WTC11 (cell line): ENCODE data around the gene CEP85. TPM values are rescaled to one million over a fixed set of nuclear protein-coding genes. Genes with fewer than 3 reads are reported as not detected.

Experiments
- ATAC-seq: fragments of 200-7000 bp; cut with Tn5 transposase; 2 replicates; pipeline ENCODE4 v1.10.0; 2021; ENCODE audit warnings: mild to moderate bottlenecking, moderate library complexity
- CTCF ChIA-PET: fragments of 300-600 bp; sonication (Branson Sonifier 250); formaldehyde crosslinking; loops from one replicate; lab custom pipeline; 2021; ENCODE audit warnings: antibody characterized with exemption; lab: Charles Lee
- POLR2A ChIA-PET: fragments of 350-600 bp; sonication (Branson Sonifier 250); formaldehyde crosslinking; loops from one replicate; lab custom pipeline; 2021; ENCODE audit warnings: antibody characterized with exemption; lab: Charles Lee
- DNase-seq: peaks from one replicate; pipeline ENCODE4 v3.0.0; 2021; ENCODE audit warnings: low spot score
- H3K27ac Mint-ChIP-seq: 2 replicates; pipeline ENCODE4 v1.8.0; 2021; ENCODE audit warnings: mixed read lengths
- H3K27me3 Mint-ChIP-seq: 2 replicates; pipeline ENCODE4 v1.8.0; 2021; ENCODE audit warnings: low read depth, mild to moderate bottlenecking, moderate library complexity, mixed read lengths
- H3K36me3 Mint-ChIP-seq: 2 replicates; pipeline ENCODE4 v1.8.0; 2021; ENCODE audit warnings: mixed read lengths
- H3K4me1 Mint-ChIP-seq: 2 replicates; pipeline ENCODE4 v1.8.0; 2022; ENCODE audit warnings: mixed read lengths
- H3K4me3 Mint-ChIP-seq: 2 replicates; pipeline ENCODE4 v1.8.0; 2021; ENCODE audit warnings: mild to moderate bottlenecking, moderate library complexity, mixed read lengths
- H3K9me3 Mint-ChIP-seq: 2 replicates; pipeline ENCODE4 v1.8.0; 2021; ENCODE audit warnings: mixed read lengths
- CBFB ChIP-seq: sonication (generic); formaldehyde crosslinking; IDR thresholded peaks from 2 replicates; pipeline ENCODE4 v1.8.1; 2022; ENCODE audit warnings: mild to moderate bottlenecking, low read depth, missing genetic modification reagents
- CREB1 ChIP-seq: sonication (generic); formaldehyde crosslinking; IDR thresholded peaks from 2 replicates; pipeline ENCODE4 v1.8.0; 2023; ENCODE audit warnings: mild to moderate bottlenecking, missing genetic modification reagents
- E2F5 ChIP-seq: sonication (generic); formaldehyde crosslinking; IDR thresholded peaks from 2 replicates; pipeline ENCODE4 v1.8.1; 2022; ENCODE audit warnings: mild to moderate bottlenecking, moderate library complexity, missing genetic modification reagents
- ELF4 ChIP-seq: sonication (generic); formaldehyde crosslinking; IDR thresholded peaks from 2 replicates; pipeline ENCODE4 v1.8.1; 2022; ENCODE audit warnings: low read depth, mild to moderate bottlenecking, moderate library complexity, missing genetic modification reagents
- ESRRA ChIP-seq: sonication (generic); formaldehyde crosslinking; IDR thresholded peaks from 2 replicates; pipeline ENCODE4 v1.8.1; 2022; ENCODE audit warnings: mild to moderate bottlenecking, missing genetic modification reagents, borderline replicate concordance
- FOXJ3 ChIP-seq: sonication (generic); formaldehyde crosslinking; IDR thresholded peaks from 2 replicates; pipeline ENCODE4 v1.9.0; 2021; ENCODE audit warnings: missing genetic modification reagents, mild to moderate bottlenecking, borderline replicate concordance
- HMGXB4 ChIP-seq: sonication (generic); formaldehyde crosslinking; IDR thresholded peaks from 2 replicates; pipeline ENCODE4 v1.8.1; 2023; ENCODE audit warnings: mild to moderate bottlenecking, moderate library complexity, missing genetic modification reagents
- KAT7 ChIP-seq: sonication (generic); formaldehyde crosslinking; IDR thresholded peaks from 2 replicates; pipeline ENCODE4 v1.8.1; 2023; ENCODE audit warnings: missing genetic modification reagents, mild to moderate bottlenecking, borderline replicate concordance
- NR1H2 ChIP-seq: sonication (generic); formaldehyde crosslinking; IDR thresholded peaks from 2 replicates; pipeline ENCODE4 v1.9.0; 2021; ENCODE audit warnings: mild to moderate bottlenecking, moderate library complexity, missing genetic modification reagents
- PRDM15 ChIP-seq: sonication (generic); formaldehyde crosslinking; IDR thresholded peaks from 2 replicates; pipeline ENCODE4 v1.8.0; 2022; ENCODE audit warnings: missing genetic modification reagents
- PRRX2 ChIP-seq: fragments of 250-450 bp; sonication (Bioruptor Pico); IDR thresholded peaks from 2 replicates; pipeline ENCODE4 v1.8.0; 2021; ENCODE audit warnings: mild to moderate bottlenecking
- RELA ChIP-seq: sonication (generic); formaldehyde crosslinking; IDR thresholded peaks from 2 replicates; pipeline ENCODE4 v1.8.1; 2022; ENCODE audit warnings: missing genetic modification reagents, mild to moderate bottlenecking, borderline replicate concordance
- SMAD3 ChIP-seq: sonication (generic); formaldehyde crosslinking; IDR thresholded peaks from 2 replicates; pipeline ENCODE4 v1.8.0; 2022; ENCODE audit warnings: missing genetic modification reagents, mild to moderate bottlenecking, borderline replicate concordance
- ZNF396 ChIP-seq: fragments of 250-450 bp; sonication (Bioruptor Pico); IDR thresholded peaks from 2 replicates; pipeline ENCODE4 v1.8.0; 2021; ENCODE audit warnings: mild to moderate bottlenecking, moderate library complexity, borderline replicate concordance
- ZNF532 ChIP-seq: fragments of 250-450 bp; sonication (Bioruptor Pico); IDR thresholded peaks from 2 replicates; pipeline ENCODE4 v1.9.0; 2021; ENCODE audit warnings: mild to moderate bottlenecking, borderline replicate concordance
- total RNA-seq: library from RNA; stranded (reverse); gene quantifications from 3 replicates; pipeline ENCODE4 v1.2.3, GENCODE V29; 2021
- TF ChIP-seq, protein P1 (sequence below): fragments of 250-450 bp; sonication (Bioruptor Pico); IDR thresholded peaks from 2 replicates; pipeline ENCODE4 v1.9.0; 2021; ENCODE audit warnings: mild to moderate bottlenecking
- TF ChIP-seq, protein P2 (sequence below): sonication (generic); formaldehyde crosslinking; IDR thresholded peaks from 2 replicates; pipeline ENCODE4 v1.8.0; 2022; ENCODE audit warnings: mild to moderate bottlenecking, missing genetic modification reagents
- TF ChIP-seq, protein P3 (sequence below): fragments of 200-600 bp; IDR thresholded peaks from 2 replicates; pipeline ENCODE4 v1.8.0; 2022; ENCODE audit warnings: antibody characterized with exemption

CEP85 gene
- total RNA-seq, 1 experiment from 2014 or later = 40.8 TPM

- ATAC-seq (no peak), DNase-seq (no peak)
- H3K36me3 Mint-ChIP-seq = no peaks in the 10 kb centered on the region; the same call in 1 of the 2 replicates
- TF ChIP-seq, protein P1, sequence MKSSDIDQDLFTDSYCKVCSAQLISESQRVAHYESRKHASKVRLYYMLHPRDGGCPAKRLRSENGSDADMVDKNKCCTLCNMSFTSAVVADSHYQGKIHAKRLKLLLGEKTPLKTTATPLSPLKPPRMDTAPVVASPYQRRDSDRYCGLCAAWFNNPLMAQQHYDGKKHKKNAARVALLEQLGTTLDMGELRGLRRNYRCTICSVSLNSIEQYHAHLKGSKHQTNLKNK = no peak
- TF ChIP-seq E2F5 (CRISPR knock-in tag) = no peak
- TF ChIP-seq, protein P2, sequence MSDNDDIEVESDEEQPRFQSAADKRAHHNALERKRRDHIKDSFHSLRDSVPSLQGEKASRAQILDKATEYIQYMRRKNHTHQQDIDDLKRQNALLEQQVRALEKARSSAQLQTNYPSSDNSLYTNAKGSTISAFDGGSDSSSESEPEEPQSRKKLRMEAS = no peak
- no peak for TF ChIP-seq ZNF532 (CRISPR knock-in tag)
- TF ChIP-seq ZNF396 (CRISPR knock-in tag) = no peak
- TF ChIP-seq KAT7 (CRISPR knock-in tag) = no peak
- no peak for TF ChIP-seq ESRRA (CRISPR knock-in tag)
- TF ChIP-seq SMAD3 (CRISPR knock-in tag) = no peak
- TF ChIP-seq, protein P3, sequence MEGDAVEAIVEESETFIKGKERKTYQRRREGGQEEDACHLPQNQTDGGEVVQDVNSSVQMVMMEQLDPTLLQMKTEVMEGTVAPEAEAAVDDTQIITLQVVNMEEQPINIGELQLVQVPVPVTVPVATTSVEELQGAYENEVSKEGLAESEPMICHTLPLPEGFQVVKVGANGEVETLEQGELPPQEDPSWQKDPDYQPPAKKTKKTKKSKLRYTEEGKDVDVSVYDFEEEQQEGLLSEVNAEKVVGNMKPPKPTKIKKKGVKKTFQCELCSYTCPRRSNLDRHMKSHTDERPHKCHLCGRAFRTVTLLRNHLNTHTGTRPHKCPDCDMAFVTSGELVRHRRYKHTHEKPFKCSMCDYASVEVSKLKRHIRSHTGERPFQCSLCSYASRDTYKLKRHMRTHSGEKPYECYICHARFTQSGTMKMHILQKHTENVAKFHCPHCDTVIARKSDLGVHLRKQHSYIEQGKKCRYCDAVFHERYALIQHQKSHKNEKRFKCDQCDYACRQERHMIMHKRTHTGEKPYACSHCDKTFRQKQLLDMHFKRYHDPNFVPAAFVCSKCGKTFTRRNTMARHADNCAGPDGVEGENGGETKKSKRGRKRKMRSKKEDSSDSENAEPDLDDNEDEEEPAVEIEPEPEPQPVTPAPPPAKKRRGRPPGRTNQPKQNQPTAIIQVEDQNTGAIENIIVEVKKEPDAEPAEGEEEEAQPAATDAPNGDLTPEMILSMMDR = no peak
- no peak for TF ChIP-seq ELF4 (CRISPR knock-in tag)
- no peak for TF ChIP-seq CREB1
- no peak for TF ChIP-seq RELA (CRISPR knock-in tag)
- no peak for TF ChIP-seq PRDM15 (CRISPR knock-in tag)
- no peaks in the 10 kb centered on the region for H3K9me3 Mint-ChIP-seq
- H3K27ac Mint-ChIP-seq = no peak overlapping the region
- no peak overlapping the region for H3K4me3 Mint-ChIP-seq
- ChIA-PET CTCF (interaction anchor here (0.7 to 5.9 kb wide), 4 partner anchors 15 to 42 kb away, joined by 5 to 165 read pairs (median 13); partner anchors contain the start of gene CEP85), POLR2A (no interaction called here)
- peaks cover 17% of the 10 kb centered on the region for H3K4me1 Mint-ChIP-seq
- no peaks in the 10 kb centered on the region; the same call in 1 of the 2 replicates for H3K27me3 Mint-ChIP-seq
Observed at GRCh38 chr1:26191739-26192138, 42.3 kb upstream of the CEP85 start.

GRCh38 chr1:26195805-26196204 is 38.2 kb upstream of the CEP85 start:
- ATAC-seq (no peak), DNase-seq (no peak)
- H3K4me1 Mint-ChIP-seq = peaks cover 19% of the 10 kb centered on the region
- TF ChIP-seq NR1H2 (CRISPR knock-in tag) = no peak
- TF ChIP-seq HMGXB4 = no peak
- TF ChIP-seq, protein P1 = no peak
- TF ChIP-seq FOXJ3 (CRISPR knock-in tag) = no peak
- TF ChIP-seq CBFB (CRISPR knock-in tag) = no peak
- TF ChIP-seq PRRX2 (CRISPR knock-in tag) = no peak
- TF ChIP-seq CREB1 = no peak
- no peaks in the 10 kb centered on the region for H3K36me3 Mint-ChIP-seq
- no peak overlapping the region for H3K4me3 Mint-ChIP-seq
- POLR2A ChIA-PET = interaction anchor here (0.7 kb wide), 1 partner anchor 9 kb away, joined by 7 read pairs; no protein-coding TSS in a partner anchor
- CTCF ChIA-PET = interaction anchor here (0.6 to 1.1 kb wide), 2 partner anchors 26 to 222 kb away, joined by 3 to 5 read pairs; partner anchors contain the start of gene ZNF593
- H3K9me3 Mint-ChIP-seq = no peaks in the 10 kb centered on the region
- no peaks in the 10 kb centered on the region; the same call in none of the 2 replicates for H3K27me3 Mint-ChIP-seq
- H3K27ac Mint-ChIP-seq = no peak overlapping the region
